Tongue (tissue), 3 donors: ENCODE data around the gene RETSAT. TPM values are rescaled to one million over a fixed set of nuclear protein-coding genes. Genes with fewer than 3 reads are reported as not detected.

Experiments
- DNase-seq: peaks from one replicate; pipeline ENCODE4 v3.0.0-alpha.2; 2015
- small RNA-seq: library from RNA; depleted of rRNA; stranded (forward); fragments of <200 nt; gene quantifications from one replicate; pipeline ENCODE3, GENCODE V24; 2014; ENCODE audit warnings: low replicate concordance
- total RNA-seq: library from RNA; depleted of rRNA; stranded (reverse); fragments of >200 nt; gene quantifications from one replicate; pipeline ENCODE4 v1.2.3, GENCODE V29; 2014

RETSAT gene
- total RNA-seq, 1 donor from 2014 or later = 20.6 TPM

GRCh38 chr2:85307527-85307897, 46.8 kb downstream of the RETSAT start:
- DNase-seq = no peak

GRCh38 chr2:85303780-85304531, 50.4 kb downstream of the RETSAT start:
- DNase-seq = no peak

GRCh38 chr2:85302121-85302520, 52.2 kb downstream of the RETSAT start:
- no peak for DNase-seq

Small RNA genes lying within 50 kb of the gene (small RNA-seq; reads per million reads assigned to genes)
- gene AC062037.1 (not detected), gene AC062037.2 (not detected), gene RF00019 (not detected), gene RN7SL113P (not detected)

Other genes starting within 250 kb of the RETSAT start
- 11.1 TPM for gene TCF7L1, start 221.1 kb downstream of the RETSAT start, total RNA-seq
- gene TGOLN2, start 26.5 kb downstream of the RETSAT start, total RNA-seq = 94.0 TPM
- gene ELMOD3, start 241 bp upstream of the RETSAT start, total RNA-seq = 16.5 TPM
- 61.2 TPM for gene CAPG, start 55.8 kb upstream of the RETSAT start, total RNA-seq
- gene SH2D6, start 64.2 kb upstream of the RETSAT start, total RNA-seq = not detected
- 118 TPM for gene MAT2A, start 184.6 kb upstream of the RETSAT start, total RNA-seq
- gene GGCX, start 207.0 kb upstream of the RETSAT start, total RNA-seq = 32.3 TPM
- gene VAMP8, start 223.1 kb upstream of the RETSAT start, total RNA-seq = 8.2 TPM
- 15.7 TPM for gene VAMP5, start 229.9 kb upstream of the RETSAT start, total RNA-seq
- gene RNF181, start 241.2 kb upstream of the RETSAT start, total RNA-seq = 71.9 TPM
- gene TMEM150A, start 248.2 kb upstream of the RETSAT start, total RNA-seq = 4.9 TPM